Glomerular visceral epithelial cell (primary cell): Measurements from ENCODE around the gene CLDN24.
A peak's percentile ranks its signal among the peaks of the same experiment; 100 is the strongest.
"Not testable (repeated sequence)": the region's sequence is repeated elsewhere in the genome, so short reads cannot be mapped to it uniquely, and the experiment has no call there.

Source experiments
- DNase-seq: peaks from one replicate; pipeline ENCODE4 v3.0.0-alpha.2; 2016; ENCODE audit errors: extremely low spot score

CLDN24 gene

DNA sequence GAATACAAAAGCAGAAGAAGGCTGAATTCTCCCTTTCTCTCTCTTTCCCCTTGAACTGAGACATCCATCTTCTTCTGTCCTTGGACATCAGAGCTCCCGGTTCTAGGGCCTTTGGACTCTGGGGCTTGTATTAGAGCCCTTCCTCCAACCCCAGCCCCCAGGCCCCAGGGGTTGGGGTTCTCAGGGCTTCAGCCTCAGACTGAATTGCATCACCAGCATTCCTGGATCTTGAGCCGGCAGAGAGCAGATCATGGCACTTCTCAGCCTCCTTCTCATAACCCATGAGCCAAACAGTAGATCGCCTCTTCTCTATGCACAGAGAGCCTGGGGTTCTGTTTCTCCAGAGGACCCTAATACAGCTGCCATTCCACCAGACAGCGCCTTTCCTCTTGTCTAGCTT is 25.3 kb upstream of the CLDN24 start:
- no peak for DNase-seq

DNA sequence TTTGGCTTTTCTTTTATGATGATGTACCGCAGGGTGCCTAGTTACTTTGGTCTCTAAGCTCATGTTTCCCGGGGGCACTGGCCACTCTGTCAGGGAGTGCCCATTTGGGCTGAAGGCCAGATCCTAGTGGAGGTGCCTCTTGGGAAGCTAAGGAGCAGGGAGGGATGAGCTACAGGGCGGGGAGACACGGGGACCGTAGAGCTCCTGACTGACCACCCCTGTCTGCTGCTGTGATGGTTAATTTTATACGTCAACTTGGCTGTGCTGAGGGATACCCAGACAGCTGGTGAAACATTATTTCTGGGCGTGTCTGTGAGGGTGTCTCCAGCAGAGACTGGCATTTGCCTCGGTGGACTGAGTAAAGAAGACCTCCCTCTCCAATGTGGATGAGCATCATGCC is 24.9 kb upstream of the CLDN24 start:
- no peak for DNase-seq

DNA sequence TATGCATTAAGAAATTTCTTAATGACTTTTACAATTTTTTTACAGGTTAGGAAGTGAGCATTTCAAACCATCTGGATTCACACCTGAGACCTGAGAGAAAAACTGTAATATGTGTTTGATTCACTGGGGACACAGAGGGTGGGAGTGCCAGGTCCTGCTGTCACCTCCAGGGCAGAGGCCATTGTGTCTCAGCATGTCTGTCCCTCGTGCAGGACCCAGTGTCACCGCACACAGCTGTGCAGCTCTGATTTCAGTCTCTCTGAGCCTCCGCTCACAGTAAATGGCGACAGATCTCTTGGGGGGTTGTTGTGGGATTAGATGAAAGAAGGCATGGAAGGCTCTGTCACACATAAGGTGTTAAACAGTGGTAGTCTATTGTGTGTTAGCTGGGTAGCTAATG is 23.0 kb upstream of the CLDN24 start:
- DNase-seq: no peak

DNA sequence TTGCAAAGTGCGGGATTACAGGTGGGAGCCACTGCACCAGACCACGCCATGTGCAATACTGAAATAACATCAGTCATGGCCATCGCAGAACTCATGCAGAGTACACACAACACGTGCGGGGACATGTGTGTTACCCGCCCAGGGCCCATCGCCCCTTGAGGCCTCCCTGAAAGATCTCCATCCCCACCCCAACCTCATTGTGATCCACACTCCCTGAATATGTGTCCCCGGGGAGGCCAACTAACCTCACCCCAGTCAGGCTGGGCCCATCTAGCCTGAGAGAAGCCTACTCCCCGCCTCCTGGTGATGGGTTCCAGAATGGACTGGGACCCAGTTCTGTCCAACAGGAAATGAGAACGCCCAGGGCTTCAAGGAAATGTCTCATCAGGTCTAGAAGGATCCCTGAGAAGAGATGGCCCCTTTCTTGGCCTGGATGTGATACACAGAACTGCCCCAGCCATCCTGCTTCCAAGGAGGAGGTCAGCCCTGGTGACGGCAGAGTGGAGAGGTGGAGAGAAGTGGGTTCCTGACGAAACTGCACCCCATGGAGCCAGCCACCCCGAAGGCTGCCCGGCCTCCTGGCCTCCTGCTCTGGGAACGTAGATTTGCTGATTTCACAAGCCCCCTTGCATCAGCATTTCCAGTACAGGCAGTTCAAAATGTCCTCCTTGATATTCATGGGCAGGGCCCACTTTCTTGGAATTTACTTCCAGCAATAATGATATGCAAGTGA is 22.5 kb upstream of the CLDN24 start:
- DNase-seq: no peak

DNA sequence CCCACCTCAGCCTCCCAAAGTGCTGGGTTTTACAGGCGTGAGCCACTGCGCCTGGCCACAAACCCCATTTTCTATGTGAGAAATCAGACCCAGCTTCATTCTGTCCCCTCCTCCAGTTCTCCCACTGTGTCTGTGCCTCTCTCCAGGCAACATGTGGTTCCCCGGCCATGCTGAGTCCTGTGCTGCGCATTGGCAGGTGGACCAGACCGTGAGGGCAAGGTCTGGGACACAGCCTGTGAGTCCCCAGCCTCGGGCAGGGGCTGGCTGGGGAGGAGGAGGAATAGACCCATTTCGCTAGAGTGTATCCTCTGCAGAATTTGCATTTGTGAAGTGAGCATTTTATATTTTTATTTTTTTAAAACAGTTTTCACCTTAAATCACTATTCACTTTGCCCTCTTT is 21.5 kb upstream of the CLDN24 start:
- DNase-seq: no peak

DNA sequence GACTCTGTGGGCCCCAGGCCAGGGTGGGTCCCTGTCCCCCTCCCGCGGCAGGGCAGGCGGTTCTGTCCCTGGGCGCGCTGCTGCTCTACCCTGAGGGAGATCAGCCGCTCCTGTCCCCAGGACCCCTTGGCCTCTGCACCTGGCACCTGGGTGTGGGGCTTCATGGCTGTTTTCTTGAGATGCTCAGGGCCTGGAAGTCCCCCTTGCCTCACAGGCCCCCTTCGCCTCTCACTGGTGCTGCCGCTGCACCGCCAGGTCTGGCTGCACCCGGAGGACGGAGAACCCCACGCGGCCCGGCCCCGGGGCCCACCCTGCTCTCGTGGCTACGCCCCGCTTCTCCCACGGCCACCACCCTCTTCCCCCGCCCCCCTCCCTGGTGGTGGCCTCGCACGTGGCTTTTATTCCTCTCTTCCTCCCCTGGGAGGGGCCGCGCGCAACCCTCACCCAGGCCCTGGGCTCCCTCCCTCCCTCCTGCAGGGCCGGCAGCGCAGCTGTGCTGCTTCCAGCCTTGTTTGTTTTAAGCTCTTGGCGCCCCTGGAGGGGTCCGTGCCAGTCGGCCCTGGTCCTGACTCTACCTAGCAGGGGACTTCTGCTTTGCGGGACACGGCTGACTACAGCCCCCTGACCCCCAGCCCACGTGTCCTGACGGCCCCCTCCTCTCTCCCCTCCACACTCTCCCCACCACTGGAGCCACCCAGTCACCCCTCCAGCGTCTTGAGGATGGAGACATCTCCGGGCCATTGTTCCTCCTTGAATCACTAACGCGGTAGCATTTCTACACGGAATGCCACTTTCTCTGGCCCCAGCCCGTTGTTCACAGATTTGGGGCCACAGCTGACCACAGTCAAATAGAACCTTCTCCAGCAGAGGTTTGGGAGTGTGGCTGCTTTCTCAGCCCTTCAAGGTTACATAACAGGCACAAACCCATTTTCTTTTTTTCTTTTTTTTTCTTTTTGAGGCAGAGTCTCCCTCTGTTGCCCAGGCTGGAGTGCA is 20.6 kb upstream of the CLDN24 start:
- DNase-seq: no peak

DNA sequence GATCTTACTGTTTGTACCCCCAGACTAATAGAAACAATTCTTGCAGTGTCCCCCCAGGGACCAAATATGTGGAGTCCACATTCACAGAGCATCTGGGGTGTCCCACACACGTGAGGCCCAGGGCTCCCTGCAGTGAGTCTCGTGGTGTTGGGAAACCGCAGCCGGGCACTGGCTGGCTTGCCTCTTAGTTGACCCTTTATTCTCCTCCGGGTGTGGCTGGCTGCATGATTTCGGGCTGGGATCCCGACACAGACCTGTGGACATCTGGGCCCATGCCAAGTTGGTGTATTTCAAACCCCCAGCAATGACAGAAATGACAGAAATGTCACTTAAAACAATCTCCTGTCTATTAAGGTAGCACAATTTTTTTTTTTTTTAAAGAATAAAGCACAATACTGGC is 15.6 kb upstream of the CLDN24 start:
- DNase-seq: peak; percentile 48

DNA sequence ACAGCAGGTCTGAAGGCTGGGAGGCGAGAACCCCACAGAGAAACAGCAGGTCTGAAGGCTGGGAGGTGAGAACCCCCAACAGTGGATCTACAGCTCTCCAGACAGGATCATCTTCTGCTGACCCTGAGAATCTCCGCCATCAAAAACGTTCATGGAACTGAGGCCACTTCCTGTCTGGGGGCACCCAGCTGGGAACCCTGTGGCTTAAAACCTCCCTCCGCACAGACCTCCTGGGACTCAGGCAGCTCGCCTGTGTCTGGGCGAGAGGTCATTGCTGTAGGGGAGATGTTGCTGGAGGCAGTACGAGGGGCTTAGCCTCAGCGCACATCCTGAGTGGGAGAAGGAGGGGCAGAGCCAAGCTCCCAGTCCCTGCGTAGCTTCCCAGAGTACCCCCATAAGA is 15.1 kb upstream of the CLDN24 start:
- no peak for DNase-seq

DNA sequence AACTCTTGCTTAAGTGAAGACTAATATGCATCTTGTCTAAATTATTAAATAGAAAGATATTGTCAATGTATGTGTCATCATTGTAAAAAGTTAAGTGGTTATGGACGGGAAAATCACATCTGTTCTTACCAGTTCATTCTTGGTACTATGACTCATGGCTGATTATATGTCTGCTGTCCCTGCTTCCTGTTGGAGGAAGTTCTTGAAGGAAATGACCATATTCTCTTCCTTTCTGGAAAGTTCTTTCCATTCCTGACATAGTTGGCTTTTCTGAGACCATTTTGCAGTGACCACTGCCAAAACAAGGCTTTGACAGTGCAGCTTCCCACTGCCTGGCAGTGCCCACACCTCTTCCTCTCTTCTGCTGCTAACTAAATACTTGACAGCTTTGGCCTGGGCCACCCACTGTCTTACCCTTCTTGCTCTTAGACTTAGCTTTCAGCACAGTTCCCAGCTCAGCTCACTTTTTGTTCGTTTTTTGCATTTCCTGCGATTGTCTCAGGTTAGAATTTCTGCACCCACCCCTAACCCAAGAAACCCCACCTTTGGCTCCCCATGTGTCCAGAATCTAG is 13.2 kb upstream of the CLDN24 start:
- peak; percentile 71 for DNase-seq

DNA sequence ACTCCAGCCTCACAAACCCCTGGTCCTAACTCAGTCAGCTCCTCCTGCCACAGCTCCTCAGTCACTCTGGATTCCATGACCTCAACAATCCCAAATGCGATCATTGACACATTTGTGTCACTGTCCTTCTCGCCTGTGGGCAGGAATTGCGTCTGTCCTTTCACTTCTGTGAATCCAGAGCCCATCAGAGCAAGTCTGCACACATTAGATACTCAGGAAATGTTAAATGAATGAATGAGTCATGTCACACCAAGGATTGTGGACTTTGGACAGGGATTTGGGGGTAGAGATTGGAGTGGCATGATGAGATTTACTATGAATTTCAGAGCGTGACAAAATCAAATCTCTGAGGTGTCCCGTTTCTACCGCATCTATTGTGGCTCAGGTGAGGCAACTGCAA is 11.8 kb upstream of the CLDN24 start:
- peak; percentile 58 for DNase-seq

DNA sequence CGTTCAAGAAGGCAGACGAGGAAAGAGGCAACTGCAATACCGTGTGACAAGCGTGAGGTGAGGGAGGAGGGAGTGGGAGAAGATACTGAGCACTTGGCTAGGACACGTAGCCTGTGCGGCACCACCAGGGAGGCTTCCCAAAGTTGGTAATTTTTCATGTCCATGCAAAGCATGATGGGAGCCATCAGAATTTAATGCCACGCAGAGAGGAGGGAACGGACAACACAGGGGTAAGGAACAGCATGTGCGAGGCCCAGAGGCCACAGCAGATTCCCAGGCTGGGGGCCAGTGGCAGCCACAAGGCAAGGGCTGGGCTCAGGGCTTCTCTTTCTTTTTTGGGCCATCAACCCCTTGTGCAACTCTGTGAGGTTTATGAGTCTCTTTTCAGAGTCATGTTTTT is 11.0 kb upstream of the CLDN24 start:
- DNase-seq: no peak

DNA sequence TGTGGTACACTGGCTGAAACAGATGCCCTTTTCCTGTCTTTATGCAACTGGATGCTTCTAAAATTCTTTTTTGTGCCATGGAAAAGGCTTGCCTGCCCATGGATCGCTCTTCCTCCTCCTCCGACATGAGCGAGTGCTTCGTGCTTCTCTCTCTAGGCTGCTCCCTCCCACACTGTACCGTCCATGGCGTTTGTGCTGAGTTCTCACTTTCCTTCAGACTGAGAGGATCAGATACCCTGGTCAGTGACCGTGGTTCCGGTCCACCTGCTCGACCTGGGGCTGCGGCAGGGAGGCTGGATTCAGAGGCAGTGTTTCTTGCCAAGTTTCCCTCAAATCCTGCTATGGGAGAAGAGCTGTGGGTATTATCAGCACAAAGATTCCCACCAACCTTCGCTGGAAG is 10.2 kb upstream of the CLDN24 start:
- no peak for DNase-seq

DNA sequence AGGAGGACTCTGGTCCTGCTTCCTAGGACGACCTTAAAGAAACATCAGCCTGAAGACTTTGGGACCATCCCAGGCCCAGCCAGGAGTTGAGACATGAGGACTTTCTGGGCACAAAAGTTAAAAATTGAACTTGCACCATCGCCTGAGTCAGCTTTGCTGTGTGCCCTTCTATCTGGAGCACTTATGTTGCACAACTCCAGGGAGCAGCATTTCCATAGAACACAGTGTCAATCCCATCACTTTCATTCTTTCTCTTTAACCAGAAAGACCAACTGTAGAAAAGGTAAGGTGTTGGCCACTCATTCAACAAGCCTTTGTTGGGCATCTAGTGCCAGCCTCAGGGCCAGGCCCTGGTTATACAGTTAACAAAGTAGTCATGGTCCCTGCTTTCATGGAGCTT is 8.6 kb upstream of the CLDN24 start:
- DNase-seq: no peak

DNA sequence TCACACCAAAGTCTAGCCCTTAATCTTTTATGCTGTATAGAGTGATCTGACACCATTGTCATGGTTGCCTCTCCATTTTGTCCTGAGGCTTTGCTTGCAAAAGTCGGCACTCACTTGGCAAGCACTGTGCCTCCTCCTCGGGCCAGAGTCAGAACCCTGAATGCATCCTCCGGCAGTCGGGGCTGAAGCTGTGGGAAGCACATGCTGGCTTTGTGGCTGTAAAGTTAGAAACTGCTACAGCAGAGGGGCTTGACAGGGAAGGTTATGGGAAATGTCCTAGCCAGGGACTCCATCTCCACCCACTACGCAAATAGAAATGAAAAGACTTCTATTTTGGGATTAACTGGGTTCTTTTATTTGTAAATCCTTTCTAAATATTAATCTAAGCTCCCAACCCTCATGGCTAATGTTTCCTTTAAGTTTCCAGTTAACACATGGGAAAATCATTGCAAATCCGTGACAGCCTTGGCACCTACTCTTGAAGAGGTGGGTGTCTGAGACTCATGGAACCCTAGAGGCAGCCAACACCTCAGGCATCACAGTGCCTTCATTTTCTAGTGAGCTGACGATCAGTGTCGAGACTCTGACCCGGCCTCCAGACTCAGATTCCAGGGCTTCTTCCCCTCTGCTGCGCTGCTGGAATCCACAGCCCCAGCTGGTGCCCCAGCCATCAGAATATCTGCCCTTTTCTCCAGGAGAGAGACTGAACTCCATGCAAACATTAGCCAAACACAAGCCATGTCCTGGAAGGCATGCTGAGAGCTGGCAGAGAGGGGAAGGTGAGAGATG is 7.9 kb upstream of the CLDN24 start:
- no peak for DNase-seq

DNA sequence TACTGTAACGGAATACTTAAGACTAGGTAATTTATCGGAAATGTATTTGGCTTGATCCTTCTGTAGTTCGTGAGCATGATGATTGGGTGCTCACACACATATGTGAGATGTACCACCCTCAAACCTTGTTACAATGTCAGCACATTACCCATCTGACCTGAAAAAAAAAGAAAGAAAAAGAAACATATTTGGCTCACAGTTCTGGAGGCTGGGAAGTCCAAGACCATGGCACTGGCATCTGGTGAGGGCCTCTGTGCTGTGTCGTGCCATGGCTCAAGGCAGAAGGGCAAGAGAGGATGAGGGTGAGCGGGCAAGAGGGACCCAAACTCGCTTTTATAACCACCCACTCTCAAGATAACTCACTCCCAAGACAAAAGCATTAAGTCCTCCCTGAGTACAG is 7.0 kb upstream of the CLDN24 start:
- no peak for DNase-seq

DNA sequence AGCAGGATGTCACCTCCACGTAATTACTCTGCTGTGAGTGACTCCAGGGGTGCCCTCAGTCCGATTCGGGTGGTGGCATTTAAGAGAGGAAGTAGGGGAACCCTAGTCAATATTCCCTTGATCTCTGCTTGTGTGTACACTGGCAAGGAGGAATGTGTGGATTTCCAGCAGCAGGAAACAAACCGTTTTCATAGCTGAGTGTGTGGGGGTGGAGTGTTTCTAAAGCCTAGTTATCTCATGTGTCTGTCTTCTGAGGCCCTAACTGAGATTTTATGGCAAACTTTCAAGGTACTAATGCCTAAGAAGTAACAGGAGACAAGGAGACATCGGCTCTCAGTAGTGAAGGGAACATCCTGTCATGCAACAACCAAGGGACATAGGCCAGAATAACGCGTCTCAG is 6.6 kb upstream of the CLDN24 start:
- no peak for DNase-seq

DNA sequence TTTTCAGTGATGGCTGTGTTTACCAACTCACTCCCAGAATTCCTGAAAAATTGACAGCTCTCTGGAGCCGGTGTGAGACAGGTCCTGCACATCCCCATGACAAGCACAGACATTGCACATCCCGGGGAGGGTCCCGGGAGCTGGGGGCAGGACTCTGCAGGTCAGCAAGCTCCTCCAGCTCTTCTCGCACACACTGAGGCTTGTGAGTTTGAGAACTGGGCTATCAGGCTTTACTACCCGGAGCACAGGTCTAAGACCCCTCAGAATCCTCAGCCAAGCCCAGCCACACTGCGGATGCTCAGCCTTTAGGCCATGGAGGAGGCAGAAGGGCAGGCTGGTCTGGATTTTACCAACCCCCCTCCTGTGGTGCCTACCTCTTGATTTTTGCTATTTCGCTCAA is 5.6 kb upstream of the CLDN24 start:
- no peak for DNase-seq

DNA sequence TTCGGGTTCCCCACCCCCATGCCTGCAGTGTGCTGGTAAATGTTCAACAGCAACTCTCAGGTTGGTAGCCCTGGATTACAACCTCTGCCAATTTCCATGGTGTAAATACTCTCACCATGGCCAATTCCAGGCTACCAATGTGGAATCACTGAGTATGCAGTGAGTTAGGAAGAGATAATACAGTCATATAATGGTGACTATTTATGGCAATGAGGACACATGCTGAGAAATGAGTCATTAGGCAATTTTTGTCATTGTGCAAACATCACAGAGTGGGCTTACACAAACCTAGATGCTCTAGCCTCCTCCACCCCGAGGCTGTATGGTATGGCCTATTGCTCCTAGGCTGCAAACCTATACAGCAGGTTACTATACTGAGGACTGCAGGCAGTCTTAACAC is 4.6 kb upstream of the CLDN24 start:
- no peak for DNase-seq

DNA sequence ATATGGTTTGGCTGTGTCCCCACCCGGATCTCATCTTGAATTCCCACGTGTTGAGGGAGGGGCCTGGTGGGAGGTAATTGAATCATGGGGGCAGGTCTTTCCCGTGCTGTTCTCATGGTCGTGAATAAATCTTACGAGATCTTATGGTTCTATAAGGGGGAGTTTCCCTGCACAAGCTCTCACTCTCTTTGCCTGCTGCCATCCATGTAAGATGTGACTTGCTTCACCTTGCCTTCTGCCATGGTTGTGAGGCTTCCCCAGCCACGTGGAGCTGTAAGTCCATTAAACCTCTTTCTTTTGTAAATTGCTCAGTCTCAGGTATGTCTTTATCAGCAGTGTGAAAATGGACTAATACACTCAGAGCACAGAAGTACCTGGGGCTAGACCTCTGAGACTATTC is 4.2 kb upstream of the CLDN24 start:
- not testable (repeated sequence) for DNase-seq

DNA sequence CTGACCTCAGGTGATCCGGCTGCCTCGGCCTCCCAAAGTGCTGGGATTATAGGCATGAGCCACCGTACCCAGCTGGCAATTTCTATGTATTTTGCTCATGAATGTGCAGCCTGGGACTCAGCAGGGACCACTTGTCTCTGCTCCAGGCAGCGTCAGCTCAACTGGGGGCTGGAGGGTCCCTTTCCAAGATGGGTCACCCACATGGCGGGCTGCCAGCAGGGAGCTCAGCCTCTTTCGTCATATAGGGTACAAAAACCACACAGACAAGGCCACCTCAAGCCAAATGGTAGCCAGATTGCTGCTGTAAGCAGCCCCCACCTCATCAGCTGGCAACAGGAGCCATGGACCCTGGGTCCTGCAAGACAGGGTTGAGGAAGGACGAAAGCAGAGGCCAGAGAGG is 2.4 kb upstream of the CLDN24 start:
- no peak for DNase-seq

DNA sequence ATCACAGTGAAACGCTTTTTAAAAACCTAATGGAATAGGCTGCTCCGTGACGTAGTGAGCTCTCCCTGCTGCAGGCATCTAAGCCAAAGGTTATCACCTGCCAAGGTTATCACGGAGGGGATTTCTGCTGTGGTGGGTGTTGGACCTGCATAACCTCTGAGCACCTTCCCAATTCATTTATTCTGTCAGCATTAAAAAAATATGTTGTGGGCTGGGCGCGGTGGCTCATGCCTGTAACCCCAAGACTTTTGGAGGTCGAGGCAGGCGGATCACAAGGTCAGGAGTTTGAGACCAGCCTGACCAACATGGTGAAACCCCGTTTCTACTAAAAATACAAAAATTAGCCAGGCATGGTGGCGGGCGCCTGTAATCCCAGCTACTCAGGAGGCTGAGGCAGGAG is 1.8 kb upstream of the CLDN24 start:
- DNase-seq: not testable (repeated sequence)

DNA sequence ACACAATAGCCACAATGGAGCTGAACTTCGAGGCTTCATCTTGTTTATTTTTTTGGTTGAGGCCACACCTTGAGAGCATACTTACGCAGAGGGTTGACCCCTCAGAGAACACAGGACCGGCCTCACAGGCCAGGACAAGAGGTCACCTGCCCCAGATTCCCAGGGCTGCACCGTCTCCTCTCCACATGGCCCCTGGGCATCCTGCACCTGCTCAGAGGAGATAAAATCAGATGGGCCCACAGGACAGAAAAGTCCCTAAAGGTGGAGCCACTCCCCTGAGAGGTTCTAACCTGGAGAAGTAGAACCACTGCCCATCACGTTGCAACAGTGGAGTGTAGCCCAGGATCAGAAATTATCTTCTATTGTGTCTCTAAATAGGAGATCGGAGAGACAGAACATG is 1.1 kb upstream of the CLDN24 start:
- DNase-seq: no peak
